Osteocyte (in vitro differentiated cells): Measurements from ENCODE around the gene AFP. TPM values are rescaled to one million over a fixed set of nuclear protein-coding genes. Genes with fewer than 3 reads are reported as not detected.

Experiments used
- DNase-seq: peaks from one replicate; pipeline ENCODE4 v3.0.0; 2021; ENCODE audit warnings: mixed read lengths; ENCODE audit not compliant: unreplicated experiment; ENCODE audit errors: extremely low spot score
- H3K27ac Mint-ChIP-seq: one replicate; pipeline ENCODE4 v1.8.0; 2021; ENCODE audit warnings: mild to moderate bottlenecking, mixed read lengths; ENCODE audit not compliant: unreplicated experiment
- H3K27me3 Mint-ChIP-seq: one replicate; pipeline ENCODE4 v1.8.0; 2021; ENCODE audit warnings: mixed read lengths; ENCODE audit not compliant: unreplicated experiment
- H3K36me3 Mint-ChIP-seq: one replicate; pipeline ENCODE4 v1.8.0; 2021; ENCODE audit warnings: mixed read lengths; ENCODE audit not compliant: unreplicated experiment
- H3K4me1 Mint-ChIP-seq: one replicate; pipeline ENCODE4 v1.8.0; 2021; ENCODE audit warnings: mixed read lengths; ENCODE audit not compliant: unreplicated experiment
- H3K4me3 Mint-ChIP-seq: one replicate; pipeline ENCODE4 v1.8.0; 2021; ENCODE audit warnings: mild to moderate bottlenecking, moderate library complexity, mixed read lengths; ENCODE audit not compliant: unreplicated experiment
- H3K9me3 Mint-ChIP-seq: one replicate; pipeline ENCODE4 v1.8.0; 2021; ENCODE audit warnings: mixed read lengths; ENCODE audit not compliant: unreplicated experiment
- total RNA-seq: library from RNA; stranded (reverse); gene quantifications from 2 replicates; pipeline ENCODE4 v1.2.1, GENCODE V29; 2021
- TF ChIP-seq, protein P1 (sequence below): fragments of 200-600 bp; sonication (generic); IDR thresholded peaks from 2 replicates; pipeline ENCODE4 v1.5.0; 2021; ENCODE audit warnings: antibody characterized with exemption, mild to moderate bottlenecking, moderate library complexity

The AFP gene
- total RNA-seq, 1 donor from 2014 or later = not detected

DNA sequence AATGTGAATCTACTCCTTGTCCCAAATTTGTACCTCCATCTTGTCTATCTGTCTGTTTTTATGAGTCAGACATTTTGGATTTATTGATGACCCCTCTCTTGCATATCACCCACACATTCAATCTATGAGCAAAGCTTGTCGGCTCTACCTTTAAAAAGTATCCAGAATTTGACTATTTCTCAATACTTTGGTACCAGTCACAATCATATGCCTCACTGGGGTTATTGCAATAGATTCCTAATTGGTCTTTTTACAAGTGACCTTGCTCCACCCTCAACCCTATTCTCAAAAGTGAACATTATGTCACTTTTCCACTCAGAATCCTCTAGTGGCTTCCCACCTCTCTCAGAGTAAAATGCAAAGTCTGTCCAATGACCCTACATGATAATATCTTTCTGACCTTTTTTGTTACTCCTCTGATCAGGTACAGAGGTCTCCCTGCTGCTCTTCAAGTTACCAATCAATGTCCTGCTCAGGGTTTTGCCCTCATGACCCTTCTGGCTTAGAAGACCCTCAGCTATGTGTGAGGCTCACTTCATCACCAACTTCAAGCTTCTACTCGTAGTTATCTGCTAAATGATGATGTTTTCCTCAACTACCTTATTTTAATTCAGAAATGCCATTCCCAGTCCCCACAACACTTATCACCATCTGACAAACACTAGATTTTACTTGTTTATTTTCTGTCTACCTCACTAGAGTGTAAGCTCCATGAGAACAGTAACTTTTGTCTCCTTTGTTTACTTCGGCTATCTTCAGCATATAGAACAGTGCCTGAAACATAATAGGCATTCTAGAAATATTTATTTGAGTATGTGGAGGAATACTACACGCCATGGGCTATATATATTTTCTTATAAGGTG lies 22.4 kb downstream of the AFP start:
- peaks cover 36% of the 10 kb centered on the region for H3K27me3 Mint-ChIP-seq
- H3K36me3 Mint-ChIP-seq = no peaks in the 10 kb centered on the region
- H3K4me1 Mint-ChIP-seq = no peaks in the 10 kb centered on the region
- no peak for DNase-seq
- TF ChIP-seq, protein P1, sequence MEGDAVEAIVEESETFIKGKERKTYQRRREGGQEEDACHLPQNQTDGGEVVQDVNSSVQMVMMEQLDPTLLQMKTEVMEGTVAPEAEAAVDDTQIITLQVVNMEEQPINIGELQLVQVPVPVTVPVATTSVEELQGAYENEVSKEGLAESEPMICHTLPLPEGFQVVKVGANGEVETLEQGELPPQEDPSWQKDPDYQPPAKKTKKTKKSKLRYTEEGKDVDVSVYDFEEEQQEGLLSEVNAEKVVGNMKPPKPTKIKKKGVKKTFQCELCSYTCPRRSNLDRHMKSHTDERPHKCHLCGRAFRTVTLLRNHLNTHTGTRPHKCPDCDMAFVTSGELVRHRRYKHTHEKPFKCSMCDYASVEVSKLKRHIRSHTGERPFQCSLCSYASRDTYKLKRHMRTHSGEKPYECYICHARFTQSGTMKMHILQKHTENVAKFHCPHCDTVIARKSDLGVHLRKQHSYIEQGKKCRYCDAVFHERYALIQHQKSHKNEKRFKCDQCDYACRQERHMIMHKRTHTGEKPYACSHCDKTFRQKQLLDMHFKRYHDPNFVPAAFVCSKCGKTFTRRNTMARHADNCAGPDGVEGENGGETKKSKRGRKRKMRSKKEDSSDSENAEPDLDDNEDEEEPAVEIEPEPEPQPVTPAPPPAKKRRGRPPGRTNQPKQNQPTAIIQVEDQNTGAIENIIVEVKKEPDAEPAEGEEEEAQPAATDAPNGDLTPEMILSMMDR = no peak
- no peaks in the 10 kb centered on the region for H3K9me3 Mint-ChIP-seq
- H3K4me3 Mint-ChIP-seq = no peak overlapping the region
- H3K27ac Mint-ChIP-seq = no peak overlapping the region

DNA sequence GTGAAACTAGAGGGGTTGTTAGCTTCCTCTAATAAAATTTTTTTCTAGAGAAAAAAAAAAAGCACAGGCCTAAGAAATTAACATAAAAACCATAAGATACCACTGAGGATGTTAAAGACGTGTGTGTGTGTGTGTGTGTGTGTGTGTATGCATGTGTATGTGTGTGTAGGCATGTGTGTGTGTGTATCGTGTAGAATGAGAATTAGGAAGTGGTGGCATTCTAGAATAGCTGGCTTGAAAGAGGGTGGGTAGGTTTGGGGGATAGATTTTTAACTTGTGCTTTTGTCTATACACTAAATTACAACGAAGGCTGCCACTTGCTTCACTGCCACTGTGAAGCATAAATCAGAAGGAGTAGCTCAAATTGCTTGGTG lies 23.0 kb downstream of the AFP start:
- no peaks in the 10 kb centered on the region for H3K4me1 Mint-ChIP-seq
- DNase-seq = no peak
- no peak overlapping the region for H3K4me3 Mint-ChIP-seq
- no peaks in the 10 kb centered on the region for H3K36me3 Mint-ChIP-seq
- TF ChIP-seq, protein P1 = no peak
- H3K27ac Mint-ChIP-seq = no peak overlapping the region
- H3K27me3 Mint-ChIP-seq = peaks cover 36% of the 10 kb centered on the region
- no peaks in the 10 kb centered on the region for H3K9me3 Mint-ChIP-seq

DNA sequence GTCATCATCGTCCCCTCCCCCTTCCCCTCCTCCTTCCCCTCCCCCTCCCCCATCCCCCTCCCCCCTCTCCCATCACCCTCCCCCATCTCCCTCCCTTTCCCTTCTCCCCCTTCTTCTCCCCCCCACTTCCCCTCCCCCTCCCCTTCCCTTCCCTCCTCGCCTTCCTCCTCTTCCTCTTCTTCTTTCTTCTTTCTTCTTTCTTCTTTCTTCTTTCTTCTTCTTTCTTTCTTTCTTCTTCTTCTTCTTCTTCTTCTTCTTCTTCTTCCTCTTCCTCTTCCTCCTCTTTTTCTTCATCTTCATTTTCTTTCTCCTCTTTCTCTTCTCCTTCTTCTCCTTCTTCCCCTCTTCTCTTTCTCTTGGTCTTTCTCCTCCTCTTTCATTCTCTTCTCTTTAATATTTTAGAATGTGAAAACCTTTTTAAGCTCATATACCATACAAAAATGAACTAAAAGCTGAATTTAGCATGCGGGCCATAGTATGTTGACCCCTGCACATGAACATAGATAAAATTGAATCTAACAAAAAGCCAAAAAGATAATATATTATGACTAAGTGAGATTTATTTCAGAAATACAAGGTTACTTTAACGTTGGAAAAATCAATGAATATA lies 25.0 kb downstream of the AFP start:
- TF ChIP-seq, protein P1 = no peak
- H3K36me3 Mint-ChIP-seq = no peaks in the 10 kb centered on the region

DNA sequence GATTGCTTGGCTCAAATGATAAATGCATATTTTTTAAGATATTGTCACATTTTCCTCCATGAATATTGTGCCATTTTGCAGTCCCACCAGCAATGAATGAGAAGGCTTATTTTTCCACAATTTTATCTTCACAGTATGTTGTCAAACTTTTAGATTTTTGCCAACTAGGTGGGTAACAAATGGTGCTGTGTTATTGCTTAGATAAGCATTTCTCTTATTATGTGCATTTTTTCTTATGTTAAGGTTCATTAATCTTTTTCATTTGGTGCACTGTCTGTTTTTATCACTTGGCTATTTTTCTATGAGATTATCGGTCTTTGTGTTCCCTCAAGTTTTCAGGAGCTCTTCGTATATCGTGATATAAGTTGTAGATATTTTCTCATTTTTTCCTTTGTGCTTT lies 32.1 kb downstream of the AFP start:
- TF ChIP-seq, protein P1 = no peak
- no peaks in the 10 kb centered on the region for H3K36me3 Mint-ChIP-seq
- peaks cover 62% of the 10 kb centered on the region for H3K27me3 Mint-ChIP-seq
- no peak overlapping the region for H3K27ac Mint-ChIP-seq
- H3K4me3 Mint-ChIP-seq = no peak overlapping the region
- no peaks in the 10 kb centered on the region for H3K4me1 Mint-ChIP-seq
- H3K9me3 Mint-ChIP-seq = peaks cover 10% of the 10 kb centered on the region
- no peak for DNase-seq

More for the DNA sequence above, 25.0 kb downstream of the AFP start:
- no peak for DNase-seq
- Mint-ChIP-seq H3K4me1 (no peaks in the 10 kb centered on the region), H3K27ac (no peak overlapping the region), H3K27me3 (peaks cover 46% of the 10 kb centered on the region), H3K9me3 (no peaks in the 10 kb centered on the region), H3K4me3 (no peak overlapping the region)

DNA sequence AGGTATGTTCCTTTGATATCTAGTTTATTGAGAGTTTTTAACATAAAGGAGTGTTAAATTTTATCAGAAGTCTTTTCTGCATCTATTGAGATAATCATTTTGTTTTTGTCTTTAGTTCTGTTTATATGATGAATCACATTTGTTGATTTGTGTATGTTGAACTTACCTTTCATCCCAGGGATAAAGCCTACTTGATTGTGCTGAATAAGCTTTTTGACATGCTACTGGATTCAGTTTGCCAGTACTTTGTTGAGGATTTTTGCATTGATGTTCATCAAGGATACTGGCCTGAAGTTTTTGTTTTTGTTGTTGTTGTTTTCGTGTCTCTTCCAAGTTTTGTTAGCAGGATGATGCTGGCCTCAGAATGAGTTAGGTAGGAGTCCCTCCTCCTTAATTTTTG lies 34.7 kb downstream of the AFP start:
- TF ChIP-seq, protein P1 = no peak
- H3K9me3 Mint-ChIP-seq = peaks cover 14% of the 10 kb centered on the region
- H3K36me3 Mint-ChIP-seq = no peaks in the 10 kb centered on the region
- peaks cover 55% of the 10 kb centered on the region for H3K27me3 Mint-ChIP-seq
- no peak for DNase-seq
- H3K27ac Mint-ChIP-seq = no peak overlapping the region
- no peaks in the 10 kb centered on the region for H3K4me1 Mint-ChIP-seq
- H3K4me3 Mint-ChIP-seq = no peak overlapping the region
